Measurements from ENCODE around the gene ODAD3.

The ODAD3 gene

DNA sequence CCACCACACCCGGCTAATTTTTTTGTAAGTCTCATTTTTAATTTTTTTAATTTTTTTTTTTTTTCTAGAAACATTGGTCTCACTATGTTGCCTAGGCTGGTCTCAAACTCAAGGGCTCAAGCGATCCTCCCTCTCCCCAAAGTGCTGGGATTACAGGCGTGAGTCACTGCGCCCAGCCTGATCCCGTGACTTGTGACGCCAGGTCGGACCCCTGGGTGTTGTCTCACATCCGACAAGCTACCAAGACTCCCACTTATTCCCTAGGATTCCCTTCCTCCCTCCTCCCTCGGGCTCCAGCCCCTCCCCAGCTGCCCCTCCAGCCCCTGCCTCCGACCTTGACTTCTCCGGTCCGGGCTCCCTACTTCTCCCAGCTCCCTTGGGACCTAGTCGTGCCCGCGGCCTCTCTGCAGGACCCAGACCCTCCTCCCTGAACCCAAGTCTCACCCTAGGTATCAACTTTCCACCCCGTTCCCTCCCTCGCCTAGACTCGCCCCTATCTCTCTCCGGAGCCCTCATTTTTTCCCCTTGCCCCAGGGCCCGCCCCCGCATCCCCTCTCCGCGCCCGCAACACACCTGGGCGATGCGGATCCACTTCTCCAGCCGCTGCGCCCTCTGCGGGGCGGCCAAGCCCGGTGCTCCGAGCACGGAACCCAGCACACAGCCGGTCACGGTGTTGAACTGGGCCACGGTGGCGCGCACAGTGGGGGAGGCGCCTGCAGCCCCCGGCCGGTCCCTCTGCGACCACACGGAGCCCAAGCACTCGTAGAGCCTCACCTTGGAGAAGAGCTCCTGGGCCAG, 28.9 kb downstream of the ODAD3 start:
- peak; percentile 15 for TF ChIP-seq CTCF (IDR thresholded peaks at IDR 0.05; ENCODE audit: insufficient read depth, missing control alignments)
- FAIRE-seq = no peak
- DNase-seq (ENCODE audit: insufficient read length, low spot score) = peak; percentile 27

DNA sequence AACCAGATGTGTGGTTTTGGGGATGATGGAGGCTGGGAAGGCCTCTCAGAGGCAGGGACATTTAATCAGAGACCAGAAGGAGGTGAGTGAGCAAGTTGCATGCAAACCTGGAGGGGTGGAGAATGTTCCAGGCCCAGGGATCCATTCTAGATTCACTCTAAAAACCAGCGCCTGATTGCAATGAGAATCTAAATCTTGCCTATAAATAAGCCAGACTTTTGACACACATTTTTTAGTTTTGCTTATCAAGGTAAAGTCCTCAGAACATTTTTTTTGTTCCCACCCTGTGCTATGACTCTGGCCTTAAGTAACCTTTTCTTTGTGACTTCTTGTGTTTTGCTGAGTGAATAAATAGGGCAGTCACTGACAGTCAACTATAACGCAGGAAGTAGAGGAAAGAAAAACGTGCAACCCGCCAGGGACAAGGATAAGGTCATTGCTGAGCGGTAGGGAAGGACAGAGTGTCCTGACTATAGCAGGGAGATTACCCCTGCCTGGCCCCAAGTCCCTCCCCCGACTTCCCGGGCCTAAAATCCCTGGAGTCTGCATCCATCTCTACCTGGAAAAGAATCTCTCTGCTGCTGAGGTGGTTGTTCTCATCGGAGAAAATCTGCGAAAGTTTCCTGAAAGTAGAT, 30.2 kb downstream of the ODAD3 start:
- TF ChIP-seq CTCF (IDR thresholded peaks at IDR 0.05; ENCODE audit: insufficient read depth, missing control alignments) = no peak
- DNase-seq (ENCODE audit: insufficient read length, low spot score) = peak; percentile 22
- FAIRE-seq = no peak

DNA sequence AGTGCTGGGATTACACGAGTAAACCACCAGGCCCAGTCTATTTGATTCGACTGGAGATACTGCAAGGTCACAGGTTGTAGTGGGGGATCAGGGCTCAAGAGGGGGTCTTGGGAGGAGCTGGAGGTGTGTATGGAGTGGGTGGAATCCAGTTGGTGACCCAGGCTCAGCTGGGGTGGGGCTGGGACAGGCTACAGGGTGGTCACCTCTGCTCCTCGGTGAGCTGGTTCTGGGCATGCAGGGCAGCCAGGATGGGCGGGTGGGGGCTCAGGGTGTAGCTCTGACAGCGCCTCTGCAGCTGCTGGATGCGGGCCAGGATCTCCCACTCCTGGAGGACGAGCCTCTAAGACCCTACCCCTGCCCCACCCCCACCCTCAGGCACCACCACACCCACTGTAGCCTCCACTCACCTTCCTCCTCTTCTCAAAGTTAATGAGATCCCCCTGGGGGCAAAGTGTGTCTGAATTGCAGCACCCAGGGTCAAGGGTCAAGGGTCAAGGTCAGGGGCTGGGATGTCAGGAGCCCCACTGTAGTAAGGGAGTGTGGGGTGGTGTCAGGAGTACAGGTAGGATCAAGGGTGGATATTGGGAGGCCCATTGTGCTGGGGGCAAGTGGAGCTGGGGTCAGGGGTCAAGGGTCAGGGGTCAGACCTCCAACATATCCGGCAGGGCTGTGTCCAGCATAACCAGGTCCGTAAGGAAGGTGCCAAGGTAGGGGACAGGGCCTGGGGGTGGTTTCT, 32.9 kb downstream of the ODAD3 start:
- DNase-seq (ENCODE audit: insufficient read length, low spot score) (no peak), FAIRE-seq (no peak)
- no peak for TF ChIP-seq CTCF (IDR thresholded peaks at IDR 0.05; ENCODE audit: insufficient read depth, missing control alignments)

DNA sequence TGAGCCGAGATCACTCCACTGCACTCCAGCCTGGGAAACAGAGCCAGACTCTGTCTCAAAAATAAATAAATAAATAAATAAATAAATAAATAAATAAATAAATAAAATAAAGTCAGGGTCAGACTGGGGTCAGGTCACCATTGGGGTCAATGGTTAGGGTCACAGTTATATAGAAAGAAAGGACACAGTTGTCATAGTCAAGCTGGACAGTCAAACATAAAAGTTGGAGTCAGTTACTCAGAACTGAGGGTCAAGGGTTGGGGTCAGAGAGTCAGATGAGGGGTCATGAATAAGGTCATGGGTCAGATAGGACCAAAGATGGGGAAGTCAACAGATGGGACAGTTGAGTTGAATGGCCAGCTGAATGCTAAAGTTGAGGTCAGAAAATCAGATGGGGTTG, 34.1 kb downstream of the ODAD3 start:
- FAIRE-seq = no peak
- DNase-seq (ENCODE audit: insufficient read length, low spot score) = peak; percentile 10
- TF ChIP-seq CTCF (IDR thresholded peaks at IDR 0.05; ENCODE audit: insufficient read depth, missing control alignments) = no peak

DNA sequence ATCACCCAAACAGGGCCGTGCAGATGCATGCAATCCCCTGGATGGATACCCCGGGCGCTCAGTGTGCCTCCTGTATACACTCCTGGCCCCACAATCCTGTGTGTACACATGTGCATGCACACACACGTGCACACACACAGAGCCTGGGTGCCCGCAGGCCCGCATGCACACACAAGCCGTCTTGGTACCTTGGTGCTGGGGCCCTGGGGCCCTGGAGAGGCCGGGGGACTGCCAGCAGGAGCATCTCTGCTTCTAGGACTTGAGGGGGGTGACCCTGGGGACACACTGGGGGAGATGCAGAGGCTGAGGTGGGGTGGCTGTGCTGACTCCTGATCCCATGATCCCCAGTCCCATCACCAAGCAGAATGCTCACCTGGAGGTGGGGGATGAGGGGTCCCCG, 35.3 kb downstream of the ODAD3 start:
- FAIRE-seq (no peak), DNase-seq (ENCODE audit: insufficient read length, low spot score) (peak; percentile 10)
- no peak for TF ChIP-seq CTCF (IDR thresholded peaks at IDR 0.05; ENCODE audit: insufficient read depth, missing control alignments)

GRCh38 chr19:11397089-11397610, 37.8 kb downstream of the ODAD3 start:
- DNase-seq (ENCODE audit: insufficient read length, low spot score) (peak; percentile 7), FAIRE-seq (no peak)
- no peak for TF ChIP-seq CTCF (IDR thresholded peaks at IDR 0.05; ENCODE audit: insufficient read depth, missing control alignments)
